HepG2 (cell line): ENCODE data around the gene JMJD8. TPM values are rescaled to one million over a fixed set of nuclear protein-coding genes. Genes with fewer than 3 reads are reported as not detected.
A peak's percentile ranks its signal among the peaks of the same experiment; 100 is the strongest.

Experiments
- DDIT3 ChIP-seq: sonication (generic); formaldehyde crosslinking; IDR thresholded peaks from 2 replicates; pipeline ENCODE4 v1.4.0; 2020; ENCODE audit warnings: mild to moderate bottlenecking, missing genetic modification reagents
- ETV5 ChIP-seq: IDR thresholded peaks from 2 replicates; pipeline ENCODE4 v1.6.1; 2018; ENCODE audit warnings: missing biosample characterization, missing genetic modification reagents, inconsistent platforms, borderline replicate concordance
- FOXO4 ChIP-seq: sonication (generic); formaldehyde crosslinking; conservative IDR thresholded peaks from 2 replicates; pipeline ENCODE4 v1.8.1; 2023; ENCODE audit warnings: missing genetic modification reagents
- HMG20A ChIP-seq: IDR thresholded peaks from 2 replicates; pipeline ENCODE4 v1.6.1; 2016; ENCODE audit warnings: borderline replicate concordance
- HNRNPL ChIP-seq: fragments of 200-400 bp; formaldehyde crosslinking; IDR thresholded peaks from 2 replicates; pipeline ENCODE4 v1.6.1; 2017; ENCODE audit warnings: mild to moderate bottlenecking, low read depth, low read length
- IRX3 ChIP-seq: sonication (generic); formaldehyde crosslinking; IDR thresholded peaks from 2 replicates; pipeline ENCODE4 v1.8.1; 2023; ENCODE audit warnings: mild to moderate bottlenecking, low read depth, missing genetic modification reagents, borderline replicate concordance
- PBX2 ChIP-seq: IDR thresholded peaks from 2 replicates; pipeline ENCODE4 v1.6.1; 2016; ENCODE audit warnings: control low read depth
- PPARG ChIP-seq: conservative IDR thresholded peaks from 2 replicates; pipeline ENCODE4 v1.6.1; 2016; ENCODE audit warnings: missing biosample characterization, missing genetic modification reagents
- PRMT3 ChIP-seq: sonication (generic); formaldehyde crosslinking; IDR thresholded peaks from 2 replicates; pipeline ENCODE4 v1.8.1; 2022; ENCODE audit warnings: low read depth, mild to moderate bottlenecking, moderate library complexity, missing genetic modification reagents, borderline replicate concordance
- RARG ChIP-seq: sonication (generic); formaldehyde crosslinking; IDR thresholded peaks from 2 replicates; pipeline ENCODE4 v1.4.0; 2020; ENCODE audit warnings: low read depth, mild to moderate bottlenecking, missing genetic modification reagents
- RFXANK ChIP-seq: IDR thresholded peaks from 2 replicates; pipeline ENCODE4 v1.6.1; 2016
- SOX13 ChIP-seq, 3 experiments: fragments of 450-650 bp in 1 of 3; sonication (generic) in 1 of 3; formaldehyde crosslinking in 1 of 3; IDR thresholded peaks in 2 of 3; conservative IDR thresholded peaks in 1 of 3; 2 replicates each; pipeline versions ENCODE4 v1.5.0 to v1.6.1; 2016 to 2020; ENCODE audit warnings: antibody characterized with exemption in 1 of 3, mild to moderate bottlenecking in 1 of 3, missing compliant biosample characterization in 1 of 3, missing genetic modification reagents in 1 of 3, moderate library complexity in 1 of 3
- ZFP1 ChIP-seq: IDR thresholded peaks from 2 replicates; pipeline ENCODE4 v1.6.1; 2016
- ZFP91 ChIP-seq: sonication (generic); formaldehyde crosslinking; IDR thresholded peaks from 2 replicates; pipeline ENCODE4 v1.9.0; 2022; ENCODE audit warnings: missing genetic modification reagents, mild to moderate bottlenecking, borderline replicate concordance
- ZHX1 ChIP-seq: sonication (generic); formaldehyde crosslinking; IDR thresholded peaks from 2 replicates; pipeline ENCODE4 v1.8.1; 2022; ENCODE audit warnings: low read depth, mild to moderate bottlenecking, missing genetic modification reagents
- ZNF260 ChIP-seq: sonication (generic); formaldehyde crosslinking; IDR thresholded peaks from 2 replicates; pipeline ENCODE4 v1.4.0; 2020; ENCODE audit warnings: missing genetic modification reagents, low read depth, mild to moderate bottlenecking, borderline replicate concordance
- ZNF781 ChIP-seq: sonication (generic); formaldehyde crosslinking; IDR thresholded peaks from 2 replicates; pipeline ENCODE4 v1.5.1; 2020; ENCODE audit warnings: borderline replicate concordance, mild to moderate bottlenecking, missing genetic modification reagents; ENCODE audit errors: not compliant biosample characterization
- ZNF891 ChIP-seq: sonication (generic); formaldehyde crosslinking; IDR thresholded peaks from 2 replicates; pipeline ENCODE4 v1.5.0; 2020; ENCODE audit warnings: mild to moderate bottlenecking, missing genetic modification reagents
- ZSCAN25 ChIP-seq: sonication (generic); formaldehyde crosslinking; IDR thresholded peaks from 2 replicates; pipeline ENCODE4 v1.8.0; 2022; ENCODE audit warnings: mild to moderate bottlenecking, missing genetic modification reagents
- polyA plus RNA-seq, 8 experiments: library from polyadenylated mRNA; depleted of rRNA in 3 of 8; stranded (reverse) in 7 of 8; unstranded in 1 of 8; fragments of >200 nt; fragmentation: Illumina TruSeq in 4 of 8; extraction: Trizol in 4 of 8; gene quantifications; 2 replicates each; pipeline versions ENCODE4 v1.2.1 to v1.2.3, GENCODE V29; 2011 to 2016; ENCODE audit warnings: low read depth in 4 of 8, missing spikeins in 1 of 8, mixed read lengths in 1 of 8; ENCODE audit not compliant: insufficient read depth in 1 of 8
- total RNA-seq, 5 experiments: library from RNA; depleted of rRNA; stranded (reverse); fragments of >200 nt; fragmentation: Illumina TruSeq; extraction: Trizol; gene quantifications; 2 replicates each; pipeline ENCODE4 v1.2.3, GENCODE V29; 2016; ENCODE audit warnings: low read depth in 1 of 5

The JMJD8 gene
- total and polyA plus RNA-seq, 2 of the 13 experiments (the other 11 are each of a cell fraction or from before 2014, with no cell fraction given), result 2.6 to 11.8 TPM

GRCh38 chr16:641326-642188 lies 42.6 kb downstream of the JMJD8 start, which contains the start of gene MCRIP2 (continued):
- TF ChIP-seq ZNF891 (CRISPR knock-in tag) (peak; percentile 71; the same call in 1 of the 2 replicates), PPARG (peak; percentile 79), ZNF260 (CRISPR knock-in tag) (no peak), HMG20A (CRISPR knock-in tag) (no peak), ZSCAN25 (CRISPR knock-in tag) (0 out of 2 replicates have a peak, but pooled peaks have one; percentile 33), ETV5 (no peak; the same call in 1 of the 2 replicates), ZFP1 (CRISPR knock-in tag) (no peak), FOXO4 (CRISPR knock-in tag) (0 out of 2 replicates have a peak, but pooled peaks have one; percentile 70), RFXANK (CRISPR knock-in tag) (no peak), PBX2 (CRISPR knock-in tag) (no peak), SOX13 (IDR thresholded peaks at IDR 0.05) (no peak), SOX13 (CRISPR knock-in tag; conservative IDR thresholded peaks at IDR 0.05 in 1 of 2, IDR thresholded peaks at IDR 0.05 in 1 of 2) (peak in 1 of 2 experiments; percentile 30; a peak in 1 of 4 replicates), RARG (no peak), IRX3 (no peak), ZHX1 (peak; percentile 2; the same call in 1 of the 2 replicates), PRMT3 (CRISPR knock-in tag) (peak; percentile 29; the same call in 1 of the 2 replicates), DDIT3 (CRISPR knock-in tag) (no peak), ZFP91 (CRISPR knock-in tag) (peak; percentile 99), HNRNPL (no peak), ZNF781 (CRISPR knock-in tag) (peak; percentile 52)
